T-helper 17 cell (primary cell): Measurements from ENCODE around the gene DGKA. TPM values are rescaled to one million over a fixed set of nuclear protein-coding genes. Genes with fewer than 3 reads are reported as not detected.

Source experiments
- ATAC-seq: fragments of 150-1000 bp; cut with Tn5 transposase; 2 replicates; pipeline ENCODE4 v1.10.0; 2021; ENCODE audit warnings: mild to moderate bottlenecking, moderate library complexity
- DNase-seq, 3 donors: peaks; one replicate each; pipeline versions ENCODE4 v3.0.0 to v3.0.0-alpha.2; 2020 to 2021
- H3K9me3 ChIP-seq: one replicate; pipeline ENCODE4 v1.7.0; 2013; ENCODE audit warnings: low read length, mild to moderate bottlenecking; ENCODE audit not compliant: control insufficient read depth, poor library complexity, severe bottlenecking
- H3K27ac Mint-ChIP-seq: one replicate; pipeline ENCODE4 v1.8.0; 2022; ENCODE audit warnings: mild to moderate bottlenecking, moderate library complexity, mixed read lengths
- H3K27me3 Mint-ChIP-seq: one replicate; pipeline ENCODE4 v1.8.0; 2022; ENCODE audit warnings: mixed read lengths
- H3K36me3 Mint-ChIP-seq: one replicate; pipeline ENCODE4 v1.8.0; 2022; ENCODE audit warnings: low read depth, mixed read lengths
- H3K4me1 Mint-ChIP-seq: one replicate; pipeline ENCODE4 v1.8.0; 2022; ENCODE audit warnings: mild to moderate bottlenecking, mixed read lengths
- H3K4me3 Mint-ChIP-seq: one replicate; pipeline ENCODE4 v1.8.0; 2022; ENCODE audit warnings: mild to moderate bottlenecking, moderate library complexity, mixed read lengths
- total RNA-seq, 4 donors: library from RNA in 2 of 4; stranded (reverse) in 2 of 4; gene quantifications; one replicate each; pipeline ENCODE4 v1.2.3 and lab custom pipeline; 2022 to 2026

Gene DGKA
- total RNA-seq, 2 donors from 2014 or later: 870 to 1,080 TPM

GRCh38 chr12:55933799-55934742, 3.1 kb downstream of the DGKA start:
- Mint-ChIP-seq H3K36me3 (peaks cover 29% of the 10 kb centered on the region), H3K27ac (peak overlapping the region; percentile 100), H3K4me1 (peaks cover 72% of the 10 kb centered on the region), H3K4me3 (peak overlapping the region; percentile 100), H3K27me3 (no peaks in the 10 kb centered on the region)
- ATAC-seq (no peak), DNase-seq (no peak)
- H3K9me3 ChIP-seq: no peaks in the 10 kb centered on the region

- Mint-ChIP-seq H3K27ac (peak overlapping the region; percentile 100), H3K27me3 (no peaks in the 10 kb centered on the region), H3K4me1 (peaks cover 72% of the 10 kb centered on the region), H3K36me3 (peaks cover 29% of the 10 kb centered on the region), H3K4me3 (peak overlapping the region; percentile 100)
- H3K9me3 ChIP-seq: no peaks in the 10 kb centered on the region
- DNase-seq (no peak), ATAC-seq (no peak)
These were observed 3.8 kb downstream of the DGKA start for GRCh38 chr12:55934773-55935172.

GRCh38 chr12:55935738-55936151, 4.8 kb downstream of the DGKA start:
- Mint-ChIP-seq H3K4me3 (peak overlapping the region; percentile 100), H3K27me3 (no peaks in the 10 kb centered on the region), H3K36me3 (peaks cover 31% of the 10 kb centered on the region), H3K27ac (peak overlapping the region; percentile 100), H3K4me1 (peaks cover 72% of the 10 kb centered on the region)
- ATAC-seq (peak; percentile 23), DNase-seq (peak in 1 of 3 donors; percentile 26)
- no peaks in the 10 kb centered on the region for H3K9me3 ChIP-seq

GRCh38 chr12:55937981-55938380, 7.0 kb downstream of the DGKA start:
- Mint-ChIP-seq H3K4me1 (peaks cover 74% of the 10 kb centered on the region), H3K4me3 (peak overlapping the region; percentile 65), H3K36me3 (peaks cover 34% of the 10 kb centered on the region), H3K27me3 (no peaks in the 10 kb centered on the region), H3K27ac (peak overlapping the region; percentile 100)
- no peaks in the 10 kb centered on the region for H3K9me3 ChIP-seq
- DNase-seq (no peak), ATAC-seq (no peak)

GRCh38 chr12:55938826-55939501, 8.0 kb downstream of the DGKA start:
- no peak for DNase-seq
- Mint-ChIP-seq H3K4me1 (peaks cover 77% of the 10 kb centered on the region), H3K4me3 (peak overlapping the region; percentile 58), H3K27ac (peak overlapping the region; percentile 92), H3K27me3 (no peaks in the 10 kb centered on the region), H3K36me3 (peaks cover 31% of the 10 kb centered on the region)
- no peak for ATAC-seq
- no peaks in the 10 kb centered on the region for H3K9me3 ChIP-seq

- peak; percentile 59 to 80 (median 70) for DNase-seq
- Mint-ChIP-seq H3K27me3 (no peaks in the 10 kb centered on the region), H3K4me1 (peaks cover 73% of the 10 kb centered on the region), H3K27ac (peak overlapping the region; percentile 92), H3K36me3 (peaks cover 35% of the 10 kb centered on the region), H3K4me3 (peak overlapping the region; percentile 67)
- ATAC-seq: peak; percentile 91
- no peaks in the 10 kb centered on the region for H3K9me3 ChIP-seq
These were observed 9.2 kb downstream of the DGKA start for GRCh38 chr12:55940065-55940732.

- Mint-ChIP-seq H3K27me3 (no peaks in the 10 kb centered on the region), H3K27ac (peak overlapping the region; percentile 92), H3K36me3 (peaks cover 28% of the 10 kb centered on the region), H3K4me3 (no peak overlapping the region), H3K4me1 (peaks cover 64% of the 10 kb centered on the region)
- DNase-seq: no peak
- H3K9me3 ChIP-seq: no peaks in the 10 kb centered on the region
- ATAC-seq: no peak
These were observed 11.1 kb downstream of the DGKA start for GRCh38 chr12:55942055-55942454.

- Mint-ChIP-seq H3K27me3 (no peaks in the 10 kb centered on the region), H3K27ac (peak overlapping the region; percentile 92), H3K36me3 (peaks cover 23% of the 10 kb centered on the region), H3K4me3 (no peak overlapping the region), H3K4me1 (peaks cover 61% of the 10 kb centered on the region)
- no peak for DNase-seq
- H3K9me3 ChIP-seq: no peaks in the 10 kb centered on the region
- no peak for ATAC-seq
These were observed 11.7 kb downstream of the DGKA start for GRCh38 chr12:55942577-55943136.

GRCh38 chr12:55946553-55946952, 15.6 kb downstream of the DGKA start:
- ATAC-seq: no peak
- Mint-ChIP-seq H3K4me1 (peaks cover 41% of the 10 kb centered on the region), H3K4me3 (no peak overlapping the region), H3K36me3 (peaks cover 15% of the 10 kb centered on the region), H3K27me3 (no peaks in the 10 kb centered on the region), H3K27ac (peak overlapping the region; percentile 86)
- DNase-seq: no peak
- H3K9me3 ChIP-seq: no peaks in the 10 kb centered on the region

- H3K4me1 Mint-ChIP-seq: peaks cover 25% of the 10 kb centered on the region
- peaks cover 5% of the 10 kb centered on the region for H3K36me3 Mint-ChIP-seq
- H3K27me3 Mint-ChIP-seq: no peaks in the 10 kb centered on the region
- no peak overlapping the region for H3K4me3 Mint-ChIP-seq
- peak overlapping the region; percentile 39 for H3K27ac Mint-ChIP-seq
- DNase-seq (no peak), ATAC-seq (peak; percentile 11)
- no peaks in the 10 kb centered on the region for H3K9me3 ChIP-seq
These were observed 24.4 kb downstream of the DGKA start for GRCh38 chr12:55955344-55955743.

GRCh38 chr12:55955800-55956508, 25.0 kb downstream of the DGKA start:
- DNase-seq (peak in 1 of 3 donors; percentile 28), ATAC-seq (peak; percentile 78)
- peaks cover 5% of the 10 kb centered on the region for H3K36me3 Mint-ChIP-seq
- no peak overlapping the region for H3K4me3 Mint-ChIP-seq
- no peaks in the 10 kb centered on the region for H3K27me3 Mint-ChIP-seq
- H3K4me1 Mint-ChIP-seq: peaks cover 25% of the 10 kb centered on the region
- H3K27ac Mint-ChIP-seq: peak overlapping the region; percentile 39
- H3K9me3 ChIP-seq: no peaks in the 10 kb centered on the region

GRCh38 chr12:55957106-55957859, 26.3 kb downstream of the DGKA start:
- no peak overlapping the region for H3K27ac Mint-ChIP-seq
- H3K36me3 Mint-ChIP-seq: peaks cover 5% of the 10 kb centered on the region
- no peaks in the 10 kb centered on the region for H3K27me3 Mint-ChIP-seq
- no peak for ATAC-seq
- no peak overlapping the region for H3K4me3 Mint-ChIP-seq
- no peak for DNase-seq
- no peaks in the 10 kb centered on the region for H3K9me3 ChIP-seq
- peaks cover 19% of the 10 kb centered on the region for H3K4me1 Mint-ChIP-seq
